Activated CD8-positive, alpha-beta memory T cell treated with anti-CD3 and anti-CD28 coated beads, Interleukin-2, amount 50 U/mL, for 4 hours (primary cell): ENCODE results near the gene COX4I1.
"Not testable (repeated sequence)": the region's sequence is repeated elsewhere in the genome, so short reads cannot be mapped to it uniquely, and the experiment has no call there.

ENCODE experiments used
- DNase-seq: peaks from one replicate; pipeline ENCODE4 v3.0.0-alpha.2; 2020

The COX4I1 gene

GRCh38 chr16:85805442-85806045, 6.0 kb downstream of the COX4I1 start:
- DNase-seq = no peak

- DNase-seq = no peak
Measured at GRCh38 chr16:85806539-85806938, 7.0 kb downstream of the COX4I1 start.

GRCh38 chr16:85807340-85807739, 7.8 kb downstream of the COX4I1 start:
- DNase-seq = not testable (repeated sequence)

- not testable (repeated sequence) for DNase-seq
Measured at GRCh38 chr16:85808104-85808503, 8.6 kb downstream of the COX4I1 start.

- no peak for DNase-seq
Measured at GRCh38 chr16:85808926-85809325, 9.4 kb downstream of the COX4I1 start.

- DNase-seq = no peak
Measured at GRCh38 chr16:85809645-85810044, 10.2 kb downstream of the COX4I1 start.

GRCh38 chr16:85810097-85810741, 10.7 kb downstream of the COX4I1 start:
- DNase-seq = no peak

- no peak for DNase-seq
Measured at GRCh38 chr16:85810742-85811115, 11.2 kb downstream of the COX4I1 start.

GRCh38 chr16:85812031-85812807, 12.7 kb downstream of the COX4I1 start:
- DNase-seq = no peak

GRCh38 chr16:85812811-85813700, 13.6 kb downstream of the COX4I1 start:
- DNase-seq = no peak

- DNase-seq = no peak
Measured at GRCh38 chr16:85816159-85816558, 16.7 kb downstream of the COX4I1 start.

- not testable (repeated sequence) for DNase-seq
Measured at GRCh38 chr16:85817195-85817594, 17.7 kb downstream of the COX4I1 start.

GRCh38 chr16:85819245-85819644, 19.8 kb downstream of the COX4I1 start:
- peak; percentile 87 for DNase-seq

- DNase-seq = no peak
Measured at GRCh38 chr16:85819771-85820170, 20.3 kb downstream of the COX4I1 start.

- no peak for DNase-seq
Measured at GRCh38 chr16:85820604-85821372, 21.3 kb downstream of the COX4I1 start.

- DNase-seq = peak; percentile 85
Measured at GRCh38 chr16:85821390-85822135, 22.1 kb downstream of the COX4I1 start.

- DNase-seq = no peak
Measured at GRCh38 chr16:85822145-85822544, 22.6 kb downstream of the COX4I1 start.

- DNase-seq = no peak
Measured at GRCh38 chr16:85823328-85823920, 23.9 kb downstream of the COX4I1 start.

- no peak for DNase-seq
Measured at GRCh38 chr16:85824161-85825135, 25.0 kb downstream of the COX4I1 start.

- no peak for DNase-seq
Measured at GRCh38 chr16:85825326-85825725, 25.8 kb downstream of the COX4I1 start.
